IMR-90 (cell line): Measurements from ENCODE around the gene SERPIND1. TPM values are rescaled to one million over a fixed set of nuclear protein-coding genes. Genes with fewer than 3 reads are reported as not detected.

ENCODE experiments used
- ATAC-seq: fragments of 200-7000 bp; cut with Tn5 transposase; 2 replicates; pipeline ENCODE4 v1.9.1; 2020; ENCODE audit warnings: low read depth, mild to moderate bottlenecking, moderate library complexity
- BruUV-seq: library from RNA; stranded (reverse); fragments of 400-500 nt; replicated peaks from 2 replicates; lab custom pipeline; 2021; lab: Mats Ljungman, UMichigan
- CTCF ChIA-PET: fragments of 300-600 bp; formaldehyde crosslinking; extraction: SDS; loops from one replicate; lab custom pipeline; 2021; ENCODE audit warnings: antibody characterized with exemption; lab: Yijun Ruan, JAX
- POLR2A ChIA-PET: fragments of 300-600 bp; sonication (Branson Sonifier 250); formaldehyde crosslinking; loops from one replicate; lab custom pipeline; 2022; ENCODE audit warnings: antibody characterized with exemption; ENCODE audit not compliant: unreplicated experiment; lab: Charles Lee
- DNase-seq: peaks from one replicate; pipeline ENCODE4 v3.0.0; 2013
- H2AFZ ChIP-seq: replicated peaks from 2 replicates; pipeline ENCODE3; 2013; ENCODE audit warnings: low read length, mild to moderate bottlenecking; ENCODE audit not compliant: poor library complexity
- H2AK5ac ChIP-seq: 2 replicates; pipeline ENCODE4 v1.6.1; 2013; ENCODE audit warnings: low read depth, low read length, inconsistent platforms
- H2AK9ac ChIP-seq: replicated peaks from 2 replicates; pipeline ENCODE3; 2013; ENCODE audit warnings: mild to moderate bottlenecking, low read depth, low read length, moderate library complexity; ENCODE audit not compliant: poor library complexity
- H2BK120ac ChIP-seq: 2 replicates; pipeline ENCODE4 v1.6.1; 2013; ENCODE audit warnings: low read depth, low read length, inconsistent platforms
- H2BK15ac ChIP-seq: 3 replicates; pipeline ENCODE4 v1.6.1; 2013; ENCODE audit warnings: low read depth, low read length, inconsistent platforms
- H2BK20ac ChIP-seq: 2 replicates; pipeline ENCODE4 v1.6.1; 2013; ENCODE audit warnings: low read depth, mild to moderate bottlenecking, inconsistent platforms, low read length, moderate library complexity
- H2BK5ac ChIP-seq: 2 replicates; pipeline ENCODE4 v1.6.1; 2013; ENCODE audit warnings: mild to moderate bottlenecking, low read depth, low read length, inconsistent platforms; ENCODE audit not compliant: poor library complexity, severe bottlenecking
- H3K14ac ChIP-seq: replicated peaks from 2 replicates; pipeline ENCODE4 v1.6.1; 2013; ENCODE audit warnings: low read depth, low read length, inconsistent platforms
- H3K18ac ChIP-seq: 2 replicates; pipeline ENCODE4 v1.6.1; 2013; ENCODE audit warnings: low read depth, low read length, control low read depth
- H3K23ac ChIP-seq: 2 replicates; pipeline ENCODE4 v1.6.1; 2013; ENCODE audit warnings: low read depth, low read length, inconsistent platforms
- H3K27ac ChIP-seq: 2 replicates; pipeline ENCODE4 v1.5.1; 2013; ENCODE audit warnings: mild to moderate bottlenecking, control low read depth, low read length; ENCODE audit not compliant: insufficient read depth
- H3K27me3 ChIP-seq: 2 replicates; pipeline ENCODE4 v1.6.1; 2013; ENCODE audit warnings: low read length; ENCODE audit not compliant: control insufficient read depth, insufficient read depth
- H3K36me3 ChIP-seq: 2 replicates; pipeline ENCODE4 v1.6.1; 2013; ENCODE audit warnings: low read length, mixed read lengths; ENCODE audit not compliant: control insufficient read depth, insufficient read depth
- H3K4ac ChIP-seq: 2 replicates; pipeline ENCODE4 v1.6.1; 2013; ENCODE audit warnings: low read depth, low read length, inconsistent platforms
- H3K4me1 ChIP-seq: 2 replicates; pipeline ENCODE4 v1.6.1; 2013; ENCODE audit warnings: low read length, mixed read lengths; ENCODE audit not compliant: control insufficient read depth, insufficient read depth
- H3K4me2 ChIP-seq: 2 replicates; pipeline ENCODE4 v1.6.1; 2013; ENCODE audit warnings: low read depth, mild to moderate bottlenecking, control low read depth, low read length, moderate library complexity
- H3K4me3 ChIP-seq: 2 replicates; pipeline ENCODE4 v1.5.1; 2013; ENCODE audit warnings: low read depth, mild to moderate bottlenecking, control low read depth, low read length, moderate library complexity; ENCODE audit not compliant: insufficient read depth
- H3K56ac ChIP-seq: 2 replicates; pipeline ENCODE4 v1.6.1; 2013; ENCODE audit warnings: low read length, inconsistent platforms; ENCODE audit not compliant: insufficient read depth; ENCODE audit errors: extremely low read depth
- H3K79me1 ChIP-seq, 2 experiments: 2 replicates each; pipeline ENCODE4 v1.6.1; 2013; ENCODE audit warnings: low read length in 2 of 2, inconsistent platforms in 1 of 2, low read depth in 1 of 2
- H3K9ac ChIP-seq: 2 replicates; pipeline ENCODE4 v1.6.1; 2013; ENCODE audit warnings: low read depth, low read length, control low read depth
- H3K9me1 ChIP-seq: 2 replicates; pipeline ENCODE4 v1.6.1; 2013; ENCODE audit warnings: low read length, inconsistent platforms; ENCODE audit not compliant: insufficient read depth
- H3K9me3 ChIP-seq: 2 replicates; pipeline ENCODE4 v1.6.1; 2013; ENCODE audit warnings: low read length; ENCODE audit not compliant: control insufficient read depth, insufficient read depth
- H4K20me1 ChIP-seq: 2 replicates; pipeline ENCODE4 v1.6.1; 2013; ENCODE audit warnings: low read length, inconsistent platforms; ENCODE audit not compliant: insufficient read depth
- H4K5ac ChIP-seq: 2 replicates; pipeline ENCODE4 v1.6.1; 2013; ENCODE audit warnings: mild to moderate bottlenecking, low read depth, low read length, control low read depth
- H4K8ac ChIP-seq, 2 experiments: 2 replicates each; pipeline ENCODE4 v1.6.1; 2013; ENCODE audit warnings: low read depth in 2 of 2, low read length in 2 of 2, control low read depth in 1 of 2, inconsistent platforms in 1 of 2
- H4K91ac ChIP-seq: 2 replicates; pipeline ENCODE4 v1.6.1; 2013; ENCODE audit warnings: low read depth, low read length, inconsistent platforms; ENCODE audit not compliant: insufficient read depth
- BHLHE40 ChIP-seq: fragments of 150-350 bp; IDR thresholded peaks from 2 replicates; pipeline ENCODE4 v1.6.1; 2016; ENCODE audit warnings: mild to moderate bottlenecking, low read depth, low read length
- CEBPB ChIP-seq: IDR thresholded peaks from 2 replicates; pipeline ENCODE4 v1.6.1; 2012; ENCODE audit warnings: low read depth, low read length, improper control_type of control experiment
- CHD1 ChIP-seq: IDR thresholded peaks from 2 replicates; pipeline ENCODE4 v1.6.1; 2012; ENCODE audit warnings: low read depth, low read length, improper control_type of control experiment
- CTCF ChIP-seq: conservative IDR thresholded peaks from 2 replicates; pipeline ENCODE4 v1.5.1; 2012; ENCODE audit warnings: mild to moderate bottlenecking, low read depth, low read length, improper control_type of control experiment
- FOS ChIP-seq: fragments of 150-350 bp; IDR thresholded peaks from 2 replicates; pipeline ENCODE4 v1.6.1; 2016; ENCODE audit warnings: low read depth, low read length
- MXI1 ChIP-seq: IDR thresholded peaks from 2 replicates; pipeline ENCODE4 v1.6.1; 2012; ENCODE audit warnings: low read depth, mild to moderate bottlenecking, low read length, moderate library complexity, borderline replicate concordance
- NFE2L2 ChIP-seq: fragments of 150-350 bp; IDR thresholded peaks from 2 replicates; pipeline ENCODE4 v1.6.1; 2016; ENCODE audit warnings: low read depth, mild to moderate bottlenecking, low read length
- POLR2A ChIP-seq: IDR thresholded peaks from 2 replicates; pipeline ENCODE4 v1.6.1; 2012; ENCODE audit warnings: mild to moderate bottlenecking, low read depth, low read length
- RAD21 ChIP-seq: IDR thresholded peaks from 2 replicates; pipeline ENCODE4 v1.6.1; 2012; ENCODE audit warnings: low read length, improper control_type of control experiment
- RCOR1 ChIP-seq: IDR thresholded peaks from 2 replicates; pipeline ENCODE4 v1.6.1; 2012; ENCODE audit warnings: mild to moderate bottlenecking, low read length, improper control_type of control experiment; ENCODE audit not compliant: insufficient replicate concordance
- RFX5 ChIP-seq: IDR thresholded peaks from 2 replicates; pipeline ENCODE4 v1.8.0; 2012; ENCODE audit warnings: low read depth, mild to moderate bottlenecking, low read length, moderate library complexity
- WGBS, 2 experiments: methylation state at CpG; one replicate each; pipeline versions ENCODE4 v1.1.5 to v1.1.7; 2013; ENCODE audit warnings: missing lambda C conversion rate in 2 of 2; ENCODE audit not compliant: insufficient read length in 1 of 2; ENCODE audit errors: extremely low coverage in 2 of 2; 5-methylcytosine and 5-hydroxymethylcytosine counted together
- dilution Hi-C: fragments of 300-500 bp; cut with HindIII; formaldehyde crosslinking; loops from one replicate; pipeline ENCODE4 v1.14.3; 2018; ENCODE audit warnings: low sequenced_read_pairs; ENCODE audit not compliant: unreplicated experiment
- in situ Hi-C: fragments of 300-500 bp; cut with MboI; formaldehyde crosslinking; loops from 3 replicates; pipeline ENCODE4 v1.14.3; 2019; ENCODE audit warnings: low sequenced_read_pairs, inconsistent platforms, mixed read lengths
- intact Hi-C: fragments of 100-400 bp; cut with micrococcal nuclease; formaldehyde crosslinking; loops from 2 replicates; pipeline ENCODE4 v1.10.0; 2022
- polyA plus RNA-seq, 3 experiments: library from polyadenylated mRNA; depleted of rRNA; stranded (reverse); fragments of >200 nt; gene quantifications; 2 replicates each; pipeline ENCODE4 v1.2.3, GENCODE V29; 2012; ENCODE audit warnings: low replicate concordance in 1 of 3
- total RNA-seq: library from RNA; depleted of rRNA; stranded (reverse); fragments of >200 nt; gene quantifications from 2 replicates; pipeline ENCODE4 v1.2.3, GENCODE V29; 2012
- TF ChIP-seq, protein P1 (sequence below): fragments of 150-350 bp; IDR thresholded peaks from 2 replicates; pipeline ENCODE4 v1.6.1; 2017; ENCODE audit warnings: mild to moderate bottlenecking, antibody characterized with exemption, low read length, low read depth

SERPIND1 gene
- total and polyA plus RNA-seq, 2 of the 4 experiments (the other 2 are of a cell fraction): 0.12 TPM; not detected in 1

DNA sequence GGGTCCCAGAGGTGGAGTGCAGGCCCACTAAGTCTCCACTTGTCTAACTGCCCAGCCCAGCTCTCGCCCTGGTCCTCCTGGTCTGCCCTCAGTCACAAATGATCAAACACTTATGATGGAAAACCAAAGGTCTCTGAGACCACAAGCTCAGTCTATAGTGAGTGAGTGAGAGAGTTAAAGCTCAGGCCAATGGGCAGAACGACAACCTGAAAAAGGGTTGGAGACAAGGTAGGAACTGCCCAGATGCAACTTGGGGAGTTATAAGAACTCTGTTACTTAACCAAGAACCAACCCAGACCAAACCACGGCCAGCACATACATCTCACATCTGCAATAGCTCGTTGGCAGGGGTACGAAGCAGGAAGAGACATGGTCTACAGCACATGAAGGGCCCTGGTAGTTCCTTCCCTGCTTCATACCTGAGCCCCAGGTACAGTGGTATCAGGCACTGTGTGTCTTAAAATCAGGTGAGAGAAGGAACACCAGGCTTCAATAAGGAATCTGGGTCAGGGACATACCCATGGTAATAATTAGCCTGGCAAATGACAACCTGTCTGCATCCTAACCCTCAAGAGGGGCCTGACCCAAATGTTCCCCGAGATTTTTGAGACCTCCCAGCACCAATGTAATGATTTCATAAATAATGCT, 35.7 kb downstream of the SERPIND1 start (continued):
- TF ChIP-seq RFX5 (no peak), CHD1 (no peak), BHLHE40 (no peak), POLR2A (no peak), CEBPB (no peak), RAD21 (no peak)

GRCh38 chr22:20810645-20811044, 36.7 kb downstream of the SERPIND1 start:
- 80% methylated on average over 2 of the region's 9 CpGs; no CpG with 5 or more reads in 1 of the 2 experiments for WGBS, 2 experiments
- CTCF ChIA-PET: no interaction called here
- Histone ChIP-seq H3K4me1 (peaks cover 7% of the 10 kb centered on the region), H3K14ac (no peak overlapping the region), H2BK20ac (no peak overlapping the region), H3K4ac (no peak overlapping the region), H2BK15ac (no peak overlapping the region), H2AFZ (no peak overlapping the region), H3K4me2 (no peak overlapping the region), H3K9me3 (no peaks in the 10 kb centered on the region), H3K27ac (no peak overlapping the region), H4K91ac (no peak overlapping the region), H3K23ac (no peak overlapping the region), H2AK9ac (no peak overlapping the region), H3K9ac (no peak overlapping the region), H3K18ac (no peak overlapping the region), H2BK120ac (no peak overlapping the region), H4K8ac (no peak overlapping the region), H3K36me3 (peaks cover 27% of the 10 kb centered on the region), H2AK5ac (no peak overlapping the region), H3K79me1 (peaks cover 5 to 19% of the 10 kb centered on the region in 2 experiments; a peak in 3 of 4 replicates), H2BK5ac (no peak overlapping the region), H3K27me3 (no peaks in the 10 kb centered on the region), H3K9me1 (peaks cover 11% of the 10 kb centered on the region), H4K20me1 (no peaks in the 10 kb centered on the region), H4K5ac (no peak overlapping the region), H3K4me3 (no peak overlapping the region), H3K56ac (no peak overlapping the region)
- intact Hi-C loops (no loop called here), in situ Hi-C loops (no loop called here), dilution Hi-C loops (no loop called here)
- POLR2A ChIA-PET: no interaction called here
- no peak for TF ChIP-seq RCOR1
- no peak for TF ChIP-seq CTCF
- no peak for TF ChIP-seq RAD21
- no peak for TF ChIP-seq NFE2L2
- no peak for TF ChIP-seq POLR2A
- TF ChIP-seq MXI1: no peak
- TF ChIP-seq, protein P1, sequence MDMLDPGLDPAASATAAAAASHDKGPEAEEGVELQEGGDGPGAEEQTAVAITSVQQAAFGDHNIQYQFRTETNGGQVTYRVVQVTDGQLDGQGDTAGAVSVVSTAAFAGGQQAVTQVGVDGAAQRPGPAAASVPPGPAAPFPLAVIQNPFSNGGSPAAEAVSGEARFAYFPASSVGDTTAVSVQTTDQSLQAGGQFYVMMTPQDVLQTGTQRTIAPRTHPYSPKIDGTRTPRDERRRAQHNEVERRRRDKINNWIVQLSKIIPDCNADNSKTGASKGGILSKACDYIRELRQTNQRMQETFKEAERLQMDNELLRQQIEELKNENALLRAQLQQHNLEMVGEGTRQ: no peak
- TF ChIP-seq FOS: no peak
- no peak for TF ChIP-seq CHD1
- no peak for TF ChIP-seq CEBPB
- no peak for TF ChIP-seq RFX5
- no peak for TF ChIP-seq BHLHE40
- ATAC-seq (no peak), DNase-seq (no peak)
- no TSS peak for BruUV-seq
